A549 (cell line): ENCODE measurements around the gene TAF1B.

ENCODE experiments used
- CEBPB ChIP-seq, 2 experiments: fragments of >200 bp in 1 of 2; sonication (Bioruptor Twin) in 1 of 2; formaldehyde crosslinking in 1 of 2; IDR thresholded peaks; 2 replicates each; pipeline ENCODE4 v1.6.1; 2012 to 2016
- CTCF ChIP-seq: fragments of >200 bp; sonication (Bioruptor Twin); formaldehyde crosslinking; IDR thresholded peaks from 3 replicates; pipeline ENCODE4 v1.5.1; 2016

DNA sequence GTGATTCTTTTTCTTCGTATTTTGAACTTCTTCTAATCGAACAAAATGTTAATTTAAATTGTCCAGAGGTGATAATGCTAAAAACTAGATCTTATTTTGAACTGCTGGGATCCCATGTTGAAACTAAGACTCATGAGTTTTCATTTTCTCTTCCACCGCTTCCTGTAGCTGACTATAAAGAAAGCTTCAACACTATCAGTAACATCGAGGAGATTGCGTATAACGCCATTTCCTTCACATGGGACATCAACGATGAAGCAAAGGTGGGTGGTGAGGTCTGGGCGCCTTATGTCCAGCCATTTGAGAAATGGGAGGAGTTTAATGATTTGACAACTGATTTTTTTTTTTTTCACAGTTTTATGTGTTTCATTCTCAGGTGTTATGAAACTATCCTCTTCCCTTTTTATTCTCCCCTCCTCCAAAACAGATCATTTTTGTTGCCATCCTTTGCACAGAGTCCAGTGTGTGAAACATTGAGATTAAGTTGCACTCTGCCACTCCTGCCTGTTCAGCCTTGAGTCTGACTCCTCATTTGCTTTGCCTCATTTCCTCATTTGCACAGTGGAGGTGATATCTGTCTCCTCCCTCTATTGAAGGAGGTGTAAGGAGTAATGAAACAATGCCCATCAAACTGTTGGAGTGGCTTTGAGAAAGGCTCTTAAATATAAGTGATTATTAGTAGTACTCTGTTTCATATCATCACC is 122.0 kb downstream of the TAF1B start:
- no peak for TF ChIP-seq CTCF
- no peak for TF ChIP-seq CEBPB (IDR thresholded peaks at IDR 0.05)
